Measurements from ENCODE around the gene GREB1. TPM values are rescaled to one million over a fixed set of nuclear protein-coding genes. Genes with fewer than 3 reads are reported as not detected.

The GREB1 gene
- total and polyA plus RNA-seq, 2 of the 13 experiments (the other 11 are each of a cell fraction or from before 2014, with no cell fraction given): 31.3 to 61.2 TPM

- TF ChIP-seq THAP9 (CRISPR knock-in tag; IDR thresholded peaks at IDR 0.05; ENCODE audit: borderline replicate concordance) (no peak; the same call in 1 of the 2 replicates), ZNF329 (CRISPR knock-in tag; IDR thresholded peaks at IDR 0.05; ENCODE audit: low read depth) (peak; percentile 87), ZNF674 (CRISPR knock-in tag; IDR thresholded peaks at IDR 0.05; ENCODE audit: low read depth) (no peak), ZNF124 (CRISPR knock-in tag; IDR thresholded peaks at IDR 0.05) (peak; percentile 49; the same call in 1 of the 2 replicates), ZFP91 (CRISPR knock-in tag; IDR thresholded peaks at IDR 0.05; ENCODE audit: borderline replicate concordance) (peak; percentile 89; the same call in 1 of the 2 replicates), FOSL1 (CRISPR knock-in tag; IDR thresholded peaks at IDR 0.05; ENCODE audit: borderline replicate concordance) (no peak), ZMYM4 (CRISPR knock-in tag; IDR thresholded peaks at IDR 0.05) (peak; percentile 73), POGK (CRISPR knock-in tag; conservative IDR thresholded peaks at IDR 0.05) (0 out of 2 replicates have a peak, but pooled peaks have one; percentile 13)
Measured at GRCh38 chr2:11539317-11540147, 5.7 kb downstream of the GREB1 start (continued).

All from HepG2 (cell line).